Measurements from ENCODE around the gene CEP170B.
"Not testable (repeated sequence)": the region's sequence is repeated elsewhere in the genome, so short reads cannot be mapped to it uniquely, and the experiment has no call there.

Gene CEP170B

DNA sequence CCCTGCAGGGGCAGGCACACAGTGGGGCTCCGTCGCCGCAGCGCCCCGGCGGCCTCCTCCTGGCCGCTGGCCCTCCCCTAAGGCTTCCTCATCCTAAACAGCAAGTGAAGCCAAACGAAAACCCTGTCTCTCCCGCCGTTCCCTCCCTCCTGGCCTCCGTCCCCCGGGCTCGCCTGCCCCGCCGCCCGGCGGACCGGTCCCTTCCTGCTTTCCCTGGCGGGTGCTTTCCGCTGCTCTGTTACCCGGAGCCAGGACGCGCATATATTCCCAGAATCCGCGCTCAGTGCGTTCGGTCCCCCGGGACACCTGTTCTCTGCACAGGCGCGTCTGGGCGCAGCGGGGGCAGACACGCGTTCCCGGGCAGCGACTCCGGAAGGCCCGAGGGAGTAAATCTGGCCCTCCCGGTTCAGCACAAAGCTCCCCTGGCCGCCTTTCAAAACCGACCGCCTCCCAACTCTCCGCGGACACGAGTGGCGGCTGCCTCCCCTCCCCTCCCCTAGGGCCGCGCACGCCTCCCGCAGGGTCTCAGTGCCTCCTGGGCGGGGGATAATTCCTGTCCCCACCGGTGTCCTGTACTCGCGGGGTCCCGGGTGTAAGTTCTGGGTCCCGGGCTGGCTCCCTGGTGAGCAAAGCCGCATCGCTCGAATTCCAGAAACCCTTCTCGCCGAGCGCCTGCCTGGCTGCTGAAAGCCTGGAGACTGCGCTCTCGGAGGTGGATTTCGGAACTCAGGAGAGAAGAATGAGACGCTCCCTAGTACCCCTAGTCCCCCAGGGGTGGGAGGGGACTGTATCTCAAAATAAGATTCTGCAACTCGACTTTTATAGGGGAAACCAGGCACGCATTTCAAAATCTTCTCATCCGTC, 21.4 kb upstream of the CEP170B start:
- DNase-seq = peak; percentile 61

- peak; percentile 54 for DNase-seq
Observed at GRCh38 chr14:104844306-104845032, 20.6 kb upstream of the CEP170B start.

DNA sequence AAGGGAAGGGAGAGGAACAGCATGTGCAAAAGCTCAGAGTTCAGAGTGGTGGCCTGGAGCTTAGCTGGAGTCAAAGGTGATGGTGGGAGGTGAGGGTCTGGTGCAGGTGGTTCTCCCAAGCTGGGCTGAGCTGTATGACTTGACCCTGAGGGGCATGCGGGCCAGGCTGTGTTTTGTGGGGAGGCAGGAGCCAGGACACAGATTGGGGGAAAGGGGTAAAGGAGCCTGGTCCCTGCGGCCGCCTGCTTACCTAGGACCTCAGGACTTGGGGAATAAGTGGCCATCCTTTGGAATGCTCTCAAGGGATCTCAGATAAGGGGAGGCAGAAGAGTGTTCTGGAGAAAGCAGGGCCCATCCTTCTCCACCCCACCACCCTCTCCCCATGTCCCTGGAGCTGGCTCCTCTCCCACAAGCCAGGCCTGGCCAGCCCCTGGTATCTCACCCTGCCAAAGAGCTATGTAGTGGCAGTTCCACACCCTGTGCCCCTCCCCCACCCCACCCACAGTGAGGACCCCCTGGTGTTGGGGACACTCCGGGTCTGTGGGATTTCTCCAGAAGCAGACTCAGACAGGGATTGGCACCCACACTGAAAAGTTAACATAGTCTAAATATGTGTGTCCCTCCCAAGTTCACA, 19.9 kb upstream of the CEP170B start:
- DNase-seq = no peak

DNA sequence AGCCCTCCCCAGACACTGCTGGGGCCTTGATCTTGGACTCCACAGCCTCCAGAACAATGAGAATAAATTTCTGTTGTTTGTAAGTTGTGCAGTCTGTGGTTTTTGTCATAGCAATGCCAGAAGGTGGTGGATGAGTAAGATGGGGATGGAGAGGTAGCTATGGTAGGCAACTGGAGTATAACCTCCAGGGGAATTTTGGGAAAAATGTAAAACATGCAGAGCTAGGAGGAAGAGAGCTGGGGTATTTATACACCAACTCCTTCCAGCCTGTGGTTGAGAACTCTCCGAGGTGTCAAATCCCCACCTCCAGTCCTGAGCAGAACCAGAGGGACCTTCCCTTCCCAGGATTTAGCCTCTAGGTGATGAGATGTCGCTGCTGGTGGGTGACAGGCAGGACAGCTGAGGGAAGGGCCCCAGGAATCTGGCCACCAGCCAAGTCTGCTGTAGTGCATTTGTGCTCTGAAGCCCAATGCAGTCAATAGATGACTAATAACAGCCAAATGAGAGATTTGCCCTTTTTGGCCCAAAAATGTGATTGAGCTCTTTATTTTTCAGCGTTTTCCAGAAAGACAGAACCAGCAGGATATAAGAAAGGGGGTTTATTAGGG, 19.1 kb upstream of the CEP170B start:
- no peak for DNase-seq

DNA sequence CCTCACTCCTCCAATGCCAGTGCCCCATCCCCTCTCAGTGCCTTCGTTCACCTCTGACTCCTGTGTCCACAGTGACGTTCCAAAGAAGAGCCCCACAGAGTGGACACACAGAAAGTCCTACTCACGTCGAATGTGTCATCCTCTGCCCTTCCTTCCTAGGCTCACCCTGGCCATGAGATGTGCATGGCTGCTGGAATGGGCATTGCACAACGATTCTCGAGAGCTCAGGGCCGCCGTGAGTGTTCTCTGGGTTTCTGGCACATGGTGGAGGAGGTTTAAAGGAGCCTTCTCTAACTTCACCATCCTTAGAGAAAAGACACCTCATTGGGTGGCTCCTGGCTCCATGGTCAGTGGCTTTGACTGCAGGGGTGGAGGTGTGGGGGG, 12.8 kb upstream of the CEP170B start:
- DNase-seq = no peak

GRCh38 chr14:104855532-104856090, 9.5 kb upstream of the CEP170B start:
- DNase-seq = no peak

DNA sequence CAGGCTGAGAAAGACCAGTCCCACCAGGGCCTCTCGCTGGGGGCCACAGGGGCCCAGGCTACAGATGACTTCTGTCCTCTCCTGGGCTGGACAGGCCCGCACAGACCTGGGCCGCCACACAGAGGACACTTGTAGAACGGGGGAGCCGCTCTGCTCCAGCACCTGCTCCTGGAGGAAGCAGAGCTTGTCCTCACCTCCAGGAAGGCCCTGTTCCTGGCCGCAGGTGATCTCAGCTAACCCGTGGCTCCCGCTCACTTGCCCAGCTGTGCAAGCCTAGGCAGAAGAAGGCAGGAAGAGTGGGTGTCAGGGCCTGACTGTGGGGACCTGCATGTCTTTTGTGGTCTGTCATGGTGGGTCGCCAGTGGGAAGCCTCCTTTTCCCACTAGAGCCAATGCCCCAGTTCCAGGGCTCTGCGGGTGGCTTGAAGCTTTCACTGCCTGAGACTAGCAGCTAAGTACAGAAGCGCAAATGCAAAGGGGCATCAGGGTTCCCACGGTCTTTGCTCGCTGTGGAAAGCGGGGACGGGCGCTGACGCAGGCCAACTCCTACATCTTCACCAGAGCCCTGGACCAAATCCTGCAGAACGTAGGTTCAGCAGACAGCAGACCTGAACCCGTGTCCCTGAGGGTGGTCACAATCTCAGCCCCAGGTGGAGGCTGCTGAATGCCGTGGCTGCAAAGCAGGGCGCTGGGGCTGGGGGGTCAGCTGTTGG, 8.8 kb upstream of the CEP170B start:
- DNase-seq = no peak

- no peak for DNase-seq
Observed at GRCh38 chr14:104856869-104857860, 7.9 kb upstream of the CEP170B start.

- not testable (repeated sequence) for DNase-seq
Observed at GRCh38 chr14:104857931-104858330, 7.1 kb upstream of the CEP170B start.

DNA sequence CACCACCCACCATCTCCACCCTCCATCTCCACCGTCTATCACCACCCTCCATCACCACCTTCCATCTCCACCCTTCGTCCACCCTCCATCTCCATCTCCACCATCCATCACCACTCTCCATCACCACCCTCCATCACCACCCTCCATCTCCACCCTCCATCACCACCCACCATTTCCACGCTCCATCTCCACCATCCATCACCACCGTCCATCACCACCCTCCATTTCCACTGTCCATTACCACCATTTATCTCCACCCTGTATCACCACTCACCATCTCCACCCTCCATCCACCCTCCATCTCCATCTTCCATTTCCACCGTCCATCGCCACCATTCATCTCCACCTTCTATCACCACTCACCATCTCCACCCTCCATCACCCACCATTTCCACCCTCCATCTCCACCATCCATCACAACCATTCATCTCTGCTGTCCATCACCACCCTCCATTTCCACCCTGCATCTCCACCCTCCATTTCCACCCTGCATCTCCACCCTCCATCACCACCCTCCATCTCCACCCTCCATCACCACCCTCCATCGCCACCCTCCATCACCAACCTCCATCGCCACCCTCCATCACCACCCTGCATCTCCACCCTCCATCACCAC, 6.1 kb upstream of the CEP170B start:
- DNase-seq = no peak

- no peak for DNase-seq
Observed at GRCh38 chr14:104859900-104860299, 5.2 kb upstream of the CEP170B start.

GRCh38 chr14:104860414-104860813, 4.7 kb upstream of the CEP170B start:
- no peak for DNase-seq

DNA sequence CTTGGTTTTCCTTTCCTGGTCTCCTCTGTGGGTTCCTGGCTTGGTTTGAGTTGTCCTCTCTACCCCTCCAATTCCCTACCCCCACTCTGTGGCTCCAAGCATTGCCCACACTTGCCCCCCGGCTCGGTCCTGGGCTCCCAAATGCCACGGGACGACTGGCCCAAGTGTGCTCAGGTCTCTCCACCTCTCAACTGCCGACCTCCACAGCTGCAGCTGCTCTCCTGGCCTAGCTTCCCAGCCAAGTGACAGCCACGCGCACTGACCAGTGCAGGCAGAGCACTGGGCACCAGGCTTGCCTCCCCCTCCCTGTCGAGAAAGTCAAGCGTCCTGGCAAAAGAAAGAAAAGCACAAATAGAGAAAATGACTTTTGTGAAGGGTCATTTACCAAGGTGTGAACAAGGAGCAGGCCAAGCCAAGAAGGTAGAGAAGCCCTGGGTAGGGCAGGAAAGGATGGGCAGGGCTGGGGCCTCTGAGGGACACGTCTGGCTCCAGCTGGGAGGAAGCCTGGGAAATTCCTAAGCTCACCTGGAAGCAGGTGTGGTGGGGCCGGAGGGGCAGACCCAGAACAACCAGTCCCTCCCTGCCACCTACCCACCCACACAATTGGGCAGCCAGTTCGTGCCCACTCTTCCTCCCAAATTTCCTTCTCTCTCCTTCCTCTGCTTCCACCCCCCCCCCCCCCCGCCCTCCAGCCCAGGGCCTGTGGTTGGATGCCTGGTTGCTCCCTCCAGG, 1.8 kb upstream of the CEP170B start:
- no peak for DNase-seq

DNA sequence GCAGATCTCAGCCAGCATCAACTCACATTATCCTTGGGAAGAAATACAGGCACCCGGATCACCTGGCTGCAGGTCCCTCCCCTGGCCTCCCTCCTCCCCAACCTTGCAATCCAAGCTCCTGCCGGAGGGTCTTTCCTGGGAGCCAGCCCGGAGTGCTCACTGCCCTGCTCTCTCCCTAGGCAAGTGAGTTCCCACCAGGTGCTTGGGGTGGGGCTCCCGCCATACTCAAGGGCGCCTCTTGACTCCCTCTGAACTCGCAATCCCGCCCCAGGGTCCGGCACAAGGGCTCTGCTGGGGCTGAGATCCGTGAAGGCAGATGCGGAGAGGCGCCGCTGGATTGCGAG, 1.2 kb upstream of the CEP170B start:
- DNase-seq = peak; percentile 67

- DNase-seq = peak; percentile 70
Observed at GRCh38 chr14:104864267-104865080, 594 bp upstream of the CEP170B start.

- DNase-seq = peak; percentile 77
Observed at GRCh38 chr14:104865631-104866441, 768 bp downstream of the CEP170B start.
